Measurements from ENCODE around the gene RHEB. TPM values are rescaled to one million over a fixed set of nuclear protein-coding genes. Genes with fewer than 3 reads are reported as not detected.

RHEB gene
- total and polyA plus RNA-seq, 2 of the 13 experiments (the other 11 are each of a cell fraction or from before 2014, with no cell fraction given), result 55.0 to 77.6 TPM

GRCh38 chr7:151519765-151520418 is at the start of gene RHEB (continued):
- TF ChIP-seq ZNF569 (CRISPR knock-in tag; IDR thresholded peaks at IDR 0.05; ENCODE audit: borderline replicate concordance), result no peak
- no peak for TF ChIP-seq HBP1 (CRISPR knock-in tag; IDR thresholded peaks at IDR 0.05; ENCODE audit: low read depth)
- TF ChIP-seq ZNF260 (CRISPR knock-in tag; IDR thresholded peaks at IDR 0.05; ENCODE audit: borderline replicate concordance, low read depth), result no peak
- TF ChIP-seq HDAC1 (CRISPR knock-in tag; IDR thresholded peaks at IDR 0.05), result peak; percentile 43; the same call in 1 of the 2 replicates
- no peak for TF ChIP-seq KDM4B (CRISPR knock-in tag; IDR thresholded peaks at IDR 0.05)
- TF ChIP-seq NCOA5 (CRISPR knock-in tag; IDR thresholded peaks at IDR 0.05), result no peak
- TF ChIP-seq KLF11 (CRISPR knock-in tag; IDR thresholded peaks at IDR 0.05), result no peak
- TF ChIP-seq ZBTB14 (CRISPR knock-in tag; IDR thresholded peaks at IDR 0.05), result no peak
- TF ChIP-seq ZNF543 (CRISPR knock-in tag; IDR thresholded peaks at IDR 0.05), result no peak
- TF ChIP-seq HNRNPK (IDR thresholded peaks at IDR 0.05; ENCODE audit: low read depth, low read length, poor library complexity, severe bottlenecking), result no peak
- no peak; the same call in 1 of the 2 replicates for TF ChIP-seq IRF9 (CRISPR knock-in tag; IDR thresholded peaks at IDR 0.05; ENCODE audit: borderline replicate concordance)
- no peak for TF ChIP-seq WIZ (CRISPR knock-in tag; IDR thresholded peaks at IDR 0.05)
- TF ChIP-seq ATF7 (IDR thresholded peaks at IDR 0.05), result no peak
- no peak for TF ChIP-seq ATF7 (CRISPR knock-in tag; IDR thresholded peaks at IDR 0.05)
- peak; percentile 25; the same call in 1 of the 2 replicates for TF ChIP-seq ZNF788 (CRISPR knock-in tag; IDR thresholded peaks at IDR 0.05; ENCODE audit: borderline replicate concordance)
- no peak for TF ChIP-seq ZNF207 (IDR thresholded peaks at IDR 0.05; ENCODE audit: borderline replicate concordance)
- TF ChIP-seq HNRNPLL (IDR thresholded peaks at IDR 0.05; ENCODE audit: low read depth, low read length, poor library complexity, severe bottlenecking), result peak; percentile 33
- TF ChIP-seq REXO4 (CRISPR knock-in tag; IDR thresholded peaks at IDR 0.05; ENCODE audit: borderline replicate concordance), result no peak
- TF ChIP-seq KAT7 (CRISPR knock-in tag; IDR thresholded peaks at IDR 0.05; ENCODE audit: borderline replicate concordance), result no peak
- TF ChIP-seq ZNF414 (CRISPR knock-in tag; IDR thresholded peaks at IDR 0.05), result no peak
- no peak for TF ChIP-seq ZNF550 (CRISPR knock-in tag; IDR thresholded peaks at IDR 0.05; ENCODE audit: borderline replicate concordance)
- no peak for TF ChIP-seq DDIT3 (CRISPR knock-in tag; IDR thresholded peaks at IDR 0.05)
- TF ChIP-seq ARHGAP35 (CRISPR knock-in tag; IDR thresholded peaks at IDR 0.05; ENCODE audit: borderline replicate concordance), result no peak
- TF ChIP-seq MIXL1 (CRISPR knock-in tag; IDR thresholded peaks at IDR 0.05), result no peak
- TF ChIP-seq ZNF430 (CRISPR knock-in tag; IDR thresholded peaks at IDR 0.05), result no peak
- no peak for TF ChIP-seq TARDBP (CRISPR knock-in tag; IDR thresholded peaks at IDR 0.05)
- no peak for TF ChIP-seq ZNF703 (CRISPR knock-in tag; IDR thresholded peaks at IDR 0.05; ENCODE audit: borderline replicate concordance)
- TF ChIP-seq HIVEP1 (CRISPR knock-in tag; IDR thresholded peaks at IDR 0.05), result no peak

All from HepG2 (cell line).